DND-41 (cell line): ENCODE measurements around the gene PZP.
"Not testable (repeated sequence)": the region's sequence is repeated elsewhere in the genome, so short reads cannot be mapped to it uniquely, and the experiment has no call there.

Experiments
- ATAC-seq: fragments of 200-7000 bp; cut with Tn5 transposase; 3 replicates; pipeline ENCODE4 v1.9.1; 2021; ENCODE audit warnings: low read depth; ENCODE audit not compliant: insufficient read depth
- DNase-seq: peaks from one replicate; pipeline ENCODE4 v3.0.0-alpha.2; 2020
- H2AFZ ChIP-seq: 2 replicates; pipeline ENCODE4 v1.6.0; 2012; ENCODE audit warnings: low read depth, low read length
- H3K27ac ChIP-seq: 2 replicates; pipeline ENCODE4 v1.5.1; 2012; ENCODE audit warnings: low read length, inconsistent platforms
- H3K27me3 ChIP-seq: fragments of 200-600 bp; sonication (generic); 2 replicates; pipeline ENCODE4 v1.6.0; 2012; ENCODE audit warnings: low read length, mild to moderate bottlenecking, inconsistent platforms; ENCODE audit not compliant: insufficient read depth, poor library complexity
- H3K36me3 ChIP-seq: 2 replicates; pipeline ENCODE4 v1.5.1; 2012; ENCODE audit warnings: low read length, inconsistent platforms; ENCODE audit not compliant: insufficient read depth
- H3K4me1 ChIP-seq: 2 replicates; pipeline ENCODE4 v1.5.1; 2012; ENCODE audit warnings: mild to moderate bottlenecking, low read length; ENCODE audit not compliant: insufficient read depth
- H3K4me2 ChIP-seq: 2 replicates; pipeline ENCODE4 v1.6.0; 2012; ENCODE audit warnings: mild to moderate bottlenecking, moderate library complexity, low read length, inconsistent platforms; ENCODE audit not compliant: insufficient read depth
- H3K4me3 ChIP-seq, 2 experiments: fragments of 200-600 bp in 1 of 2; shearing (Covaris generic) in 1 of 2; 2 replicates each; pipeline ENCODE4 v1.5.1; 2012 to 2016; ENCODE audit warnings: inconsistent platforms in 2 of 2, low read length in 2 of 2, mild to moderate bottlenecking in 2 of 2, low read depth in 1 of 2, moderate library complexity in 1 of 2
- H3K79me2 ChIP-seq: 2 replicates; pipeline ENCODE4 v1.6.0; 2012; ENCODE audit warnings: low read length, inconsistent platforms; ENCODE audit not compliant: insufficient read depth
- H3K9ac ChIP-seq: 2 replicates; pipeline ENCODE4 v1.6.0; 2012; ENCODE audit warnings: low read depth, mild to moderate bottlenecking, inconsistent platforms, low read length, moderate library complexity
- H3K9me3 ChIP-seq: 2 replicates; pipeline ENCODE4 v1.5.1; 2012; ENCODE audit warnings: low read length, moderate library complexity, mild to moderate bottlenecking, inconsistent platforms; ENCODE audit not compliant: insufficient read depth, severe bottlenecking
- H4K20me1 ChIP-seq: 2 replicates; pipeline ENCODE4 v1.6.0; 2012; ENCODE audit warnings: low read length; ENCODE audit not compliant: insufficient read depth
- EZH2 ChIP-seq: IDR thresholded peaks from 3 replicates; pipeline ENCODE4 v1.6.1; 2012; ENCODE audit warnings: borderline replicate concordance, low read depth, mild to moderate bottlenecking, moderate library complexity, low read length, inconsistent platforms; ENCODE audit not compliant: severe bottlenecking
- TF ChIP-seq, protein P1 (sequence below): IDR thresholded peaks from 2 replicates; pipeline ENCODE4 v1.5.1; 2012; ENCODE audit warnings: borderline replicate concordance, low read length, moderate library complexity, mild to moderate bottlenecking; ENCODE audit not compliant: poor library complexity, severe bottlenecking; ENCODE audit errors: extremely low read depth

PZP gene

DNA sequence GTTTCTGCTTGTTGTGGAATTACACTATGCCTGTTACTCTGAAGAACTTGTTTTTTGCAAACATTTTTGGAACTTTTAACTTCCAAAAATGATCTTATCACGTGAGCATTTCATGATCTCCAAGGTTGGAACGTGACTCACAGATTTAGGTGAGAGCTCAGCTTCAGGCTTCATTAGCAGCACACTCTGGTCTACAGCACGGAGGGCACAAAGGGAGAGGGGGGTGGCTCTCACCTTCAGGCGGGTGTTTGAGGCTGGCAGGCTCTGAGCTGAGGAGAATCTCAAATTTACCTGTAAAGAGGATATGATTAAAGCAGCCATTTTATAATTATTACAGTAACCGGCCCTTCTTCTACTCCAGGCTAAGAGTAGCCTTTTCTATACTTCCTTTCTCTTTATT, 45.3 kb upstream of the PZP start:
- DNase-seq (no peak), ATAC-seq (no peak)
- H3K4me3 ChIP-seq: no peak overlapping the region
- H3K36me3 ChIP-seq: no peaks in the 10 kb centered on the region
- TF ChIP-seq, protein P1, sequence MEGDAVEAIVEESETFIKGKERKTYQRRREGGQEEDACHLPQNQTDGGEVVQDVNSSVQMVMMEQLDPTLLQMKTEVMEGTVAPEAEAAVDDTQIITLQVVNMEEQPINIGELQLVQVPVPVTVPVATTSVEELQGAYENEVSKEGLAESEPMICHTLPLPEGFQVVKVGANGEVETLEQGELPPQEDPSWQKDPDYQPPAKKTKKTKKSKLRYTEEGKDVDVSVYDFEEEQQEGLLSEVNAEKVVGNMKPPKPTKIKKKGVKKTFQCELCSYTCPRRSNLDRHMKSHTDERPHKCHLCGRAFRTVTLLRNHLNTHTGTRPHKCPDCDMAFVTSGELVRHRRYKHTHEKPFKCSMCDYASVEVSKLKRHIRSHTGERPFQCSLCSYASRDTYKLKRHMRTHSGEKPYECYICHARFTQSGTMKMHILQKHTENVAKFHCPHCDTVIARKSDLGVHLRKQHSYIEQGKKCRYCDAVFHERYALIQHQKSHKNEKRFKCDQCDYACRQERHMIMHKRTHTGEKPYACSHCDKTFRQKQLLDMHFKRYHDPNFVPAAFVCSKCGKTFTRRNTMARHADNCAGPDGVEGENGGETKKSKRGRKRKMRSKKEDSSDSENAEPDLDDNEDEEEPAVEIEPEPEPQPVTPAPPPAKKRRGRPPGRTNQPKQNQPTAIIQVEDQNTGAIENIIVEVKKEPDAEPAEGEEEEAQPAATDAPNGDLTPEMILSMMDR: no peak
- TF ChIP-seq EZH2: no peak
- H3K79me2 ChIP-seq: no peaks in the 10 kb centered on the region
- no peak overlapping the region for H2AFZ ChIP-seq
- no peaks in the 10 kb centered on the region for H3K9me3 ChIP-seq
- H3K9ac ChIP-seq: no peak overlapping the region
- H3K27ac ChIP-seq: no peak overlapping the region
- no peaks in the 10 kb centered on the region for H3K4me1 ChIP-seq
- H3K27me3 ChIP-seq: peaks cover 11% of the 10 kb centered on the region
- no peak overlapping the region for H3K4me2 ChIP-seq
- H4K20me1 ChIP-seq: no peaks in the 10 kb centered on the region

DNA sequence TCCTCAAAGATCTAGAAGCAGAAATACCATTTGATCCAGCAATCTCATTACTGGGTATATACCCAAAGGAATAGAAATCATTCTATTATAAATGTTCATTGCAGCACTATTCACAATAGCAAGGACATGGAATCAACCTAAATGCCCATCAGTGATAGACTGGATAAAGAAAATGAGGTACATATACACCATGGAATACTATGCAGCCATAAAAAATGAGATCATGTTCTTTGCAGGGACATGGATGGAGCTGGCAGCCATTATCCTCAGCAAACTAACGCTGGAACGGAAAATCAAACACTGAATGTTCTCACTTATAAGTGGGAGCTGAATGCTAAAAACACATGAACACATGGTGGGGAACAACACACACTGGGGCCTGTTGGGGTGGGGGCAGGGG, 44.6 kb upstream of the PZP start:
- not testable (repeated sequence) for H3K9me3 ChIP-seq, H3K4me2 ChIP-seq, H3K9ac ChIP-seq, ATAC-seq, H3K79me2 ChIP-seq, H4K20me1 ChIP-seq, H3K27ac ChIP-seq, H3K4me1 ChIP-seq, H2AFZ ChIP-seq, H3K4me3 ChIP-seq, DNase-seq, H3K36me3 ChIP-seq
- peaks cover 16% of the 10 kb centered on the region for H3K27me3 ChIP-seq

- H3K4me2 ChIP-seq: no peak overlapping the region
- H3K27me3 ChIP-seq: peaks cover 16% of the 10 kb centered on the region
- H3K9me3 ChIP-seq: no peaks in the 10 kb centered on the region
- ATAC-seq (no peak), DNase-seq (no peak)
- no peak overlapping the region for H3K27ac ChIP-seq
- H3K36me3 ChIP-seq: no peaks in the 10 kb centered on the region
- no peak overlapping the region for H3K4me3 ChIP-seq
- H4K20me1 ChIP-seq: no peaks in the 10 kb centered on the region
- H2AFZ ChIP-seq: no peak overlapping the region
- no peaks in the 10 kb centered on the region for H3K79me2 ChIP-seq
- no peaks in the 10 kb centered on the region for H3K4me1 ChIP-seq
- TF ChIP-seq EZH2: no peak
- TF ChIP-seq, protein P1: no peak
- no peak overlapping the region for H3K9ac ChIP-seq
Observed at GRCh38 chr12:9252256-9252655, 44.1 kb upstream of the PZP start.

GRCh38 chr12:9248435-9248834, 40.2 kb upstream of the PZP start:
- H3K4me1 ChIP-seq: no peaks in the 10 kb centered on the region
- DNase-seq (no peak), ATAC-seq (no peak)
- H3K79me2 ChIP-seq: no peaks in the 10 kb centered on the region
- H3K36me3 ChIP-seq: no peaks in the 10 kb centered on the region
- H3K9ac ChIP-seq: no peak overlapping the region
- no peak overlapping the region for H3K4me3 ChIP-seq
- no peak overlapping the region for H3K4me2 ChIP-seq
- no peaks in the 10 kb centered on the region for H3K9me3 ChIP-seq
- no peak overlapping the region for H3K27ac ChIP-seq
- H3K27me3 ChIP-seq: peaks cover 9% of the 10 kb centered on the region
- no peaks in the 10 kb centered on the region for H4K20me1 ChIP-seq
- no peak overlapping the region for H2AFZ ChIP-seq
- TF ChIP-seq, protein P1: no peak
- TF ChIP-seq EZH2: no peak
